Caco-2 (cell line): ENCODE data around the gene CA6. TPM values are rescaled to one million over a fixed set of nuclear protein-coding genes. Genes with fewer than 3 reads are reported as not detected.

Experiments used
- BruUV-seq: library from RNA; stranded (reverse); fragments of 400-500 nt; replicated peaks from 2 replicates; lab custom pipeline; 2021; lab: Mats Ljungman, UMichigan
- CTCF ChIA-PET: fragments of 300-600 bp; sonication (Branson Sonifier 250); formaldehyde crosslinking; loops from one replicate; lab custom pipeline; 2022; ENCODE audit warnings: antibody characterized with exemption; lab: Charles Lee
- POLR2A ChIA-PET: fragments of 300-600 bp; sonication (Branson Sonifier 250); formaldehyde crosslinking; loops from one replicate; lab custom pipeline; 2022; ENCODE audit warnings: antibody characterized with exemption; lab: Charles Lee
- DNase-seq, 2 experiments: peaks; one replicate each; pipeline versions ENCODE4 v3.0.0 to v3.0.0-alpha.2; 2020 to 2022
- H3K27me3 ChIP-seq: replicated peaks from 2 replicates; pipeline ENCODE4 v1.6.0; 2011; ENCODE audit warnings: low read length; ENCODE audit not compliant: control insufficient read depth, insufficient read depth
- H3K36me3 ChIP-seq: 2 replicates; pipeline ENCODE4 v1.5.1; 2011; ENCODE audit warnings: low read length; ENCODE audit not compliant: control insufficient read depth, insufficient read depth
- H3K4me1 ChIP-seq: fragments of 250-450 bp; sonication (Bioruptor Pico); 2 replicates; pipeline ENCODE4 v1.5.1; 2020; ENCODE audit warnings: mild to moderate bottlenecking
- H3K4me3 ChIP-seq: 2 replicates; pipeline ENCODE4 v1.5.1; 2011; ENCODE audit warnings: low read depth, mild to moderate bottlenecking, control low read depth, low read length
- H3K9me3 ChIP-seq: fragments of 250-450 bp; sonication (Bioruptor Pico); 2 replicates; pipeline ENCODE4 v1.5.1; 2020; ENCODE audit warnings: mild to moderate bottlenecking, moderate library complexity
- H3K27ac Mint-ChIP-seq: one replicate; pipeline ENCODE4 v1.8.0; 2022; ENCODE audit warnings: mixed read lengths; ENCODE audit not compliant: unreplicated experiment
- H3K27me3 Mint-ChIP-seq: one replicate; pipeline ENCODE4 v1.8.0; 2022; ENCODE audit warnings: mixed read lengths; ENCODE audit not compliant: insufficient read depth, unreplicated experiment
- H3K36me3 Mint-ChIP-seq: one replicate; pipeline ENCODE4 v1.8.0; 2022; ENCODE audit warnings: mild to moderate bottlenecking, mixed read lengths; ENCODE audit not compliant: insufficient read depth, unreplicated experiment
- H3K4me1 Mint-ChIP-seq: one replicate; pipeline ENCODE4 v1.8.0; 2022; ENCODE audit warnings: low read depth, mixed read lengths; ENCODE audit not compliant: unreplicated experiment
- H3K4me3 Mint-ChIP-seq: one replicate; pipeline ENCODE4 v1.8.0; 2022; ENCODE audit warnings: mild to moderate bottlenecking, moderate library complexity, mixed read lengths; ENCODE audit not compliant: unreplicated experiment
- H3K9me3 Mint-ChIP-seq: one replicate; pipeline ENCODE4 v1.8.0; 2022; ENCODE audit warnings: mixed read lengths; ENCODE audit not compliant: unreplicated experiment
- CTCF ChIP-seq, 2 experiments: fragments of 200-600 bp in 1 of 2; IDR thresholded peaks; 1 replicate in 1 of 2; 2 replicates in 1 of 2; pipeline versions ENCODE4 v1.5.1 to v1.8.0; 2011 to 2022; ENCODE audit warnings: antibody characterized with exemption in 1 of 2, control low read depth in 1 of 2, inconsistent platforms in 1 of 2, low read depth in 1 of 2, low read length in 1 of 2, mild to moderate bottlenecking in 1 of 2, moderate library complexity in 1 of 2; ENCODE audit not compliant: insufficient read depth in 1 of 2, severe bottlenecking in 1 of 2, unreplicated experiment in 1 of 2
- intact Hi-C: fragments of 100-400 bp; cut with micrococcal nuclease; formaldehyde crosslinking; loops from one replicate; pipeline ENCODE4 v1.10.0; 2022; ENCODE audit not compliant: unreplicated experiment
- total RNA-seq: library from RNA; stranded (reverse); gene quantifications from 2 replicates; pipeline ENCODE4 v1.2.3, GENCODE V29; 2022

The CA6 gene
- total RNA-seq, 1 experiment from 2014 or later, result not detected

DNA sequence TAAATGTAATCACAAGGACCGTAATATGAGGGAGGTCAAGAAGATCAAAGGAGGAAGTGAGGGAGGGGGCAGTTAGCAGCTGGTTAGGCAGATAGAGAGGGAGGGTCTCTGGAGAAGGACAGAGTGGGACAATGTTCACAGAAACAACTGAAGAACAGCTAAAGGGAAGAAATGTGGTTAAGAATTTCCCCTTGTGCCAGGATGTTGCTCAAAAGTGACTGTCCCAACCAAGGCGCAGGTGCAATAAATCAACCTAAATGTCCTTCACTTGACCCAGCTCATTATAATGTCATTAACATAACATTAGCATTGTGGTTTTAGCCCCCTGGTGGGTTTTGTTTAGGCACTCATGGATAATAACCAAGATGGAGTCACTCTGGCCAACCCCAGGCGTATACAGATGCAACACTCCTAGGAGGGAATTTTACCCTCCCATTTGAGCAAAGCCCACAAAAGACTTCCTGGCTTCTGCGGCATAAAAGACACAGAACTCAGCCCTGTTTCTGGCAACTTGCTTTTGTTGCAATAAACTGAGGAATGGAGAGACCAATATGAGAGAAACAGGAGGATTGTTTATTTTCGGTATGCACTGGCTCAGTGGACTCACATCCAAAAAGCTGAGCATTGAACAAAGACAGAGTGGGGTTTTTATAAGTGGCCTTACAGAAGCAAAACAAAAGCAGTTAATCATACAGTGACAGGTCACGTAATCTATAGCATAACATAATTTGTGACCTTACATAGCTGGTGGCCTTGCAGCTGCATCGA is 7.3 kb upstream of the CA6 start:
- Mint-ChIP-seq H3K4me1 (peaks cover 6% of the 10 kb centered on the region), H3K36me3 (no peaks in the 10 kb centered on the region), H3K27ac (no peak overlapping the region), H3K27me3 (no peaks in the 10 kb centered on the region), H3K4me3 (no peak overlapping the region), H3K9me3 (peaks cover 7% of the 10 kb centered on the region)
- TF ChIP-seq CTCF (IDR thresholded peaks at IDR 0.05; ENCODE audit: insufficient read depth in 1 of 2, low read depth in 1 of 2, low read length in 1 of 2, severe bottlenecking in 1 of 2, unreplicated experiment in 1 of 2), result no peak
- intact Hi-C loops, result no loop called here
- BruUV-seq, result no TSS peak
- H3K4me1 ChIP-seq, result no peaks in the 10 kb centered on the region
- H3K36me3 ChIP-seq, result no peaks in the 10 kb centered on the region
- no peaks in the 10 kb centered on the region for H3K27me3 ChIP-seq
- H3K4me3 ChIP-seq, result no peak overlapping the region
- POLR2A ChIA-PET, result no interaction called here
- no peaks in the 10 kb centered on the region for H3K9me3 ChIP-seq
- CTCF ChIA-PET, result interaction anchor here (0.5 to 1.3 kb wide), 2 partner anchors 25 to 164 kb away, joined by 4 read pairs; no protein-coding TSS in a partner anchor
- no peak for DNase-seq

DNA sequence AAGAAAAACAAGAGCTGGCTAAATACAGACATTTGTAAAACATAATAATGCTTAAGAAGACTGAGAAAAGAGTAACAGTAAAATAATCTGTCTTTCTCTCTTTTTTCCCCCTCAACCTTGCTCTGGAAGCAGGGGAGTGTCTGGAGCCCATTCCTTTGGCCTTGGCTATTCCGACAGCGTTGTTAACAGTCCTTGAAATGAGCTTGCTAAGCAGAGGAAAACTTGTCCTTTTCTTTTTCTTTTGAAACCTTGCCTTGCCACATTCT is 6.7 kb upstream of the CA6 start:
- Mint-ChIP-seq H3K9me3 (peaks cover 7% of the 10 kb centered on the region), H3K27me3 (no peaks in the 10 kb centered on the region), H3K4me3 (no peak overlapping the region), H3K36me3 (no peaks in the 10 kb centered on the region), H3K4me1 (peaks cover 6% of the 10 kb centered on the region), H3K27ac (no peak overlapping the region)
- ChIA-PET POLR2A (no interaction called here), CTCF (interaction anchor here (1.3 kb wide), 1 partner anchor 24 kb away, joined by 4 read pairs; no protein-coding TSS in a partner anchor)
- H3K27me3 ChIP-seq, result no peaks in the 10 kb centered on the region
- no peak for TF ChIP-seq CTCF (IDR thresholded peaks at IDR 0.05; ENCODE audit: insufficient read depth in 1 of 2, low read depth in 1 of 2, low read length in 1 of 2, severe bottlenecking in 1 of 2, unreplicated experiment in 1 of 2)
- intact Hi-C loops, result no loop called here
- DNase-seq, result no peak
- no peaks in the 10 kb centered on the region for H3K4me1 ChIP-seq
- H3K36me3 ChIP-seq, result no peaks in the 10 kb centered on the region
- H3K9me3 ChIP-seq, result no peaks in the 10 kb centered on the region
- no TSS peak for BruUV-seq
- H3K4me3 ChIP-seq, result no peak overlapping the region

DNA sequence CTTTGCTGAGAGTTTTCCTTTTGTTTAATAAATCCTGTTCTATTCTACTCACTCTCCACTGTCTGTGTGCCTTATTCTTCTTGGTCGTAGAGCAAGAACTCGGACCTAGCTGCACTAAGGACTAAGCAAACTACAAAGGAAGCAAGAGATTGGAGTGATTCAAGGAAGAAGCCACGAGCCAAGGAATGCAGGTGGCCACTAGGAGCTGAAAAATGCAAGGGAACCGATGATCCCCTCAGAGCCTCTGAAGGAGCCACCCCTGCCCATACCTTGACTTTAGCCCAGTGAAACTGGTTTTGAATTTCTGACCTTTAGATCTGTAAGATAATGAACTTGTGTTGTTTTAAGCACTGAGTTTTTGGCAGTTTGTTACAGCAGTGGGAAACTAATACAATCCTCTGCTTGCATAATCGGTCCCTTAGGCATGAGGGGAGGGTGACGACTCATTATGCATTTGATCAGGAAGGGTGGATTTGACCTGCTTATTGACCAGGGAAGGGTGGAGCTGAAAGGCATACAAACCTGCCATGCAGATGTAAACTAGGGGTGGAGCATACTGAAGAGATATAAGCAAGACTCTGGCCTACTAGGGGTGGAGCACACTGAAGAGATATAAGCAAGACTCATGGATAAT is 6.2 kb upstream of the CA6 start:
- intact Hi-C loops, result no loop called here
- Mint-ChIP-seq H3K36me3 (no peaks in the 10 kb centered on the region), H3K4me1 (peaks cover 6% of the 10 kb centered on the region), H3K27me3 (no peaks in the 10 kb centered on the region), H3K27ac (no peak overlapping the region), H3K4me3 (no peak overlapping the region), H3K9me3 (peaks cover 7% of the 10 kb centered on the region)
- no peak for DNase-seq
- Histone ChIP-seq H3K4me1 (no peaks in the 10 kb centered on the region), H3K27me3 (no peaks in the 10 kb centered on the region), H3K4me3 (no peak overlapping the region), H3K9me3 (no peaks in the 10 kb centered on the region), H3K36me3 (no peaks in the 10 kb centered on the region)
- POLR2A ChIA-PET, result no interaction called here
- CTCF ChIA-PET, result interaction anchor here (1.3 kb wide), 1 partner anchor 24 kb away, joined by 4 read pairs; no protein-coding TSS in a partner anchor
- no TSS peak for BruUV-seq
- no peak for TF ChIP-seq CTCF (IDR thresholded peaks at IDR 0.05; ENCODE audit: insufficient read depth in 1 of 2, low read depth in 1 of 2, low read length in 1 of 2, severe bottlenecking in 1 of 2, unreplicated experiment in 1 of 2)
